Smooth muscle cell (in vitro differentiated cells): ENCODE measurements around the gene GARNL3. TPM values are rescaled to one million over a fixed set of nuclear protein-coding genes. Genes with fewer than 3 reads are reported as not detected.

Experiments
- DNase-seq: peaks from one replicate; lab custom pipeline; 2025; ENCODE audit not compliant: unreplicated experiment; lab: John Stamatoyannopoulos, UW
- H2AFZ ChIP-seq: fragments of 200-600 bp; sonication (generic); 2 replicates; pipeline ENCODE4 v1.6.0; 2016; ENCODE audit warnings: antibody characterized with exemption, low read depth, mild to moderate bottlenecking
- H3F3A ChIP-seq: fragments of 200-600 bp; sonication (generic); 2 replicates; pipeline ENCODE4 v1.6.0; 2017; ENCODE audit warnings: antibody characterized with exemption, low read depth
- H3K27ac ChIP-seq: fragments of 200-600 bp; sonication (generic); 2 replicates; pipeline ENCODE4 v1.5.1; 2016; ENCODE audit warnings: low read depth, mild to moderate bottlenecking
- H3K27me3 ChIP-seq: fragments of 200-600 bp; sonication (generic); 2 replicates; pipeline ENCODE4 v1.6.1; 2016; ENCODE audit warnings: low read depth, mild to moderate bottlenecking
- H3K36me3 ChIP-seq: fragments of 200-600 bp; sonication (generic); 2 replicates; pipeline ENCODE4 v1.5.1; 2016; ENCODE audit warnings: low read depth
- H3K4me1 ChIP-seq: fragments of 200-600 bp; sonication (generic); 2 replicates; pipeline ENCODE4 v1.5.1; 2016; ENCODE audit warnings: low read depth
- H3K4me2 ChIP-seq: fragments of 200-600 bp; sonication (generic); 2 replicates; pipeline ENCODE4 v1.6.0; 2016; ENCODE audit warnings: mild to moderate bottlenecking
- H3K4me3 ChIP-seq: fragments of 200-600 bp; sonication (generic); 2 replicates; pipeline ENCODE4 v1.5.1; 2016; ENCODE audit warnings: mild to moderate bottlenecking
- H3K79me2 ChIP-seq: fragments of 200-600 bp; sonication (generic); 2 replicates; pipeline ENCODE4 v1.6.0; 2016; ENCODE audit warnings: low read depth, mild to moderate bottlenecking
- H3K9ac ChIP-seq: fragments of 200-600 bp; sonication (generic); 2 replicates; pipeline ENCODE4 v1.6.0; 2016; ENCODE audit warnings: low read depth
- H3K9me3 ChIP-seq: fragments of 200-600 bp; sonication (generic); replicated peaks from 2 replicates; pipeline ENCODE4 v1.5.1; 2016; ENCODE audit warnings: low read depth
- H4K20me1 ChIP-seq: fragments of 200-600 bp; sonication (generic); 2 replicates; pipeline ENCODE4 v1.6.0; 2016; ENCODE audit warnings: low read depth
- CTCF ChIP-seq: fragments of 200-600 bp; sonication (generic); IDR thresholded peaks from 2 replicates; pipeline ENCODE4 v1.5.1; 2017; ENCODE audit warnings: borderline replicate concordance, mild to moderate bottlenecking, antibody characterized with exemption; ENCODE audit not compliant: insufficient read depth, poor library complexity, severe bottlenecking
- WGBS: methylation state at CpG from one replicate; pipeline ENCODE4 v1.1.7; 2016; ENCODE audit warnings: low lambda C conversion rate; 5-methylcytosine and 5-hydroxymethylcytosine counted together
- polyA plus RNA-seq: library from polyadenylated mRNA; unstranded; fragments of >200 nt; fragmentation: Nextera tagmentation; extraction: Ambion mirVana; gene quantifications from 2 replicates; pipeline ENCODE4 v1.2.1, GENCODE V29; 2016
- total RNA-seq: library from RNA; depleted of rRNA; stranded (reverse); fragments of >200 nt; gene quantifications from 2 replicates; pipeline ENCODE4 v1.2.3, GENCODE V29; 2014

GARNL3 gene
- total and polyA plus RNA-seq, 2 experiments from 2014 or later = 4.7 to 18.5 TPM

- Histone ChIP-seq H3K9ac (no peak overlapping the region), H3K27me3 (no peaks in the 10 kb centered on the region), H3K27ac (peak overlapping the region; percentile 66), H3K9me3 (no peaks in the 10 kb centered on the region), H4K20me1 (no peaks in the 10 kb centered on the region), H3K79me2 (no peaks in the 10 kb centered on the region), H3K4me2 (peak overlapping the region; percentile 20), H3K4me3 (no peak overlapping the region), H3K36me3 (no peaks in the 10 kb centered on the region), H3F3A (peaks cover 11% of the 10 kb centered on the region), H2AFZ (no peak overlapping the region), H3K4me1 (no peaks in the 10 kb centered on the region)
- no peak for DNase-seq
- TF ChIP-seq CTCF = no peak
- WGBS = 15% methylated on average over 5 of the region's 5 CpGs
Observed at GRCh38 chr9:127318651-127319167, 54.1 kb downstream of the GARNL3 start.

- Histone ChIP-seq H3K4me3 (no peak overlapping the region), H3K79me2 (no peaks in the 10 kb centered on the region), H3F3A (peaks cover 11% of the 10 kb centered on the region), H3K9ac (no peak overlapping the region), H3K27ac (peak overlapping the region; percentile 66), H3K4me1 (no peaks in the 10 kb centered on the region), H2AFZ (no peak overlapping the region), H3K9me3 (no peaks in the 10 kb centered on the region), H3K4me2 (peak overlapping the region; percentile 3), H4K20me1 (no peaks in the 10 kb centered on the region), H3K27me3 (no peaks in the 10 kb centered on the region), H3K36me3 (no peaks in the 10 kb centered on the region)
- TF ChIP-seq CTCF = no peak
- DNase-seq = no peak
- 55% methylated on average over 2 of the region's 2 CpGs for WGBS
Observed at GRCh38 chr9:127319366-127320114, 55.0 kb downstream of the GARNL3 start.

GRCh38 chr9:127320115-127320378 is 55.5 kb downstream of the GARNL3 start:
- H3K4me2 ChIP-seq = peak overlapping the region; percentile 3
- DNase-seq = no peak
- H3K9me3 ChIP-seq = no peaks in the 10 kb centered on the region
- 75% methylated on average over 2 of the region's 2 CpGs for WGBS
- H3K9ac ChIP-seq = no peak overlapping the region
- H3K79me2 ChIP-seq = no peaks in the 10 kb centered on the region
- H3K27me3 ChIP-seq = no peaks in the 10 kb centered on the region
- no peak overlapping the region for H2AFZ ChIP-seq
- TF ChIP-seq CTCF = no peak
- no peaks in the 10 kb centered on the region for H3K4me1 ChIP-seq
- peaks cover 11% of the 10 kb centered on the region for H3F3A ChIP-seq
- H3K27ac ChIP-seq = peak overlapping the region; percentile 66
- H4K20me1 ChIP-seq = no peaks in the 10 kb centered on the region
- H3K36me3 ChIP-seq = no peaks in the 10 kb centered on the region
- H3K4me3 ChIP-seq = no peak overlapping the region

GRCh38 chr9:127323393-127323792 is 58.8 kb downstream of the GARNL3 start:
- Histone ChIP-seq H3F3A (peaks cover 3% of the 10 kb centered on the region), H3K4me2 (no peak overlapping the region), H2AFZ (no peak overlapping the region), H3K9ac (no peak overlapping the region), H3K27ac (no peak overlapping the region), H3K36me3 (no peaks in the 10 kb centered on the region), H3K4me3 (no peak overlapping the region), H4K20me1 (no peaks in the 10 kb centered on the region), H3K79me2 (no peaks in the 10 kb centered on the region), H3K4me1 (no peaks in the 10 kb centered on the region), H3K27me3 (no peaks in the 10 kb centered on the region), H3K9me3 (no peaks in the 10 kb centered on the region)
- no peak for TF ChIP-seq CTCF
- 84% methylated on average over 5 of the region's 5 CpGs for WGBS
- DNase-seq = no peak
